Choroid plexus epithelial cell (primary cell): ENCODE measurements around the gene TMEM109.

Source experiments
- DNase-seq: peaks from one replicate; pipeline ENCODE4 v3.0.0-alpha.2; 2010; ENCODE audit warnings: low read depth
- H3K4me3 ChIP-seq: 2 replicates; pipeline ENCODE4 v1.5.1; 2011; ENCODE audit warnings: low read depth, mild to moderate bottlenecking, control low read depth, low read length, moderate library complexity
- CTCF ChIP-seq: conservative IDR thresholded peaks from 2 replicates; pipeline ENCODE4 v1.5.1; 2011; ENCODE audit warnings: low read depth, mild to moderate bottlenecking, control low read depth, inconsistent platforms, low read length, moderate library complexity

The TMEM109 gene

GRCh38 chr11:60869451-60869825, 44.5 kb upstream of the TMEM109 start:
- no peak for DNase-seq
- no peak for TF ChIP-seq CTCF
- no peak overlapping the region for H3K4me3 ChIP-seq

- no peak for TF ChIP-seq CTCF
- H3K4me3 ChIP-seq: no peak overlapping the region
- no peak for DNase-seq
These were observed 43.7 kb upstream of the TMEM109 start for GRCh38 chr11:60870276-60870675.

- no peak for DNase-seq
- no peak for TF ChIP-seq CTCF
- H3K4me3 ChIP-seq: no peak overlapping the region
These were observed 43.1 kb upstream of the TMEM109 start for GRCh38 chr11:60870733-60871377.

GRCh38 chr11:60871378-60872061, 42.4 kb upstream of the TMEM109 start:
- peak; percentile 54 for TF ChIP-seq CTCF
- H3K4me3 ChIP-seq: no peak overlapping the region
- DNase-seq: peak; percentile 77

GRCh38 chr11:60872124-60872960, 41.6 kb upstream of the TMEM109 start:
- TF ChIP-seq CTCF: no peak
- peak; percentile 91 for DNase-seq
- no peak overlapping the region for H3K4me3 ChIP-seq

GRCh38 chr11:60872961-60873524, 40.9 kb upstream of the TMEM109 start:
- peak; percentile 97 for DNase-seq
- no peak for TF ChIP-seq CTCF
- no peak overlapping the region for H3K4me3 ChIP-seq
